ENCODE data around the gene ABLIM2. TPM values are rescaled to one million over a fixed set of nuclear protein-coding genes. Genes with fewer than 3 reads are reported as not detected.

The ABLIM2 gene
- polyA plus RNA-seq, 3 donors = 0.21 TPM; not detected in 2

- intact Hi-C loops (cut with micrococcal nuclease) = no loop called here
- Mint-ChIP-seq H3K36me3 (no peaks in the 10 kb centered on the region), H3K27me3 (ENCODE audit: low read depth in 3 of 3) (peaks cover 0 to 15% (median 4%) of the 10 kb centered on the region in 3 donors), H3K4me1 (no peaks in the 10 kb centered on the region), H3K9me3 (peaks cover 0 to 7% (median 0%) of the 10 kb centered on the region in 7 donors), H3K4me3 (no peak overlapping the region), H3K27ac (no peak overlapping the region)
- Histone ChIP-seq H3K36me3 (replicated peaks in 1 of 2; ENCODE audit: control insufficient read depth in 1 of 2, insufficient read depth in 2 of 2, low read length in 2 of 2) (no peaks in the 10 kb centered on the region), H3K4me3 (replicated peaks in 1 of 3; ENCODE audit: low read depth in 2 of 3, low read length in 3 of 3) (no peak overlapping the region), H3K9ac (ENCODE audit: insufficient read depth, low read length, poor library complexity, severe bottlenecking) (no peak overlapping the region), H3K4me2 (replicated peaks; ENCODE audit: extremely low read depth, low read length, poor library complexity, severe bottlenecking) (no peak overlapping the region), H3K4me1 (ENCODE audit: control insufficient read depth in 1 of 2, insufficient read depth in 2 of 2, low read length in 2 of 2) (no peaks in the 10 kb centered on the region), H3K27me3 (ENCODE audit: control insufficient read depth in 2 of 2, insufficient read depth in 2 of 2, low read length in 2 of 2) (no peaks in the 10 kb centered on the region), H3K9me3 (replicated peaks in 1 of 2; ENCODE audit: control insufficient read depth in 1 of 2, insufficient read depth in 1 of 2, low read length in 2 of 2) (no peaks in the 10 kb centered on the region), H3K79me2 (ENCODE audit: insufficient read depth, low read length) (no peaks in the 10 kb centered on the region), H3K27ac (ENCODE audit: low read depth in 1 of 2, low read length in 2 of 2) (no peak overlapping the region), H4K20me1 (ENCODE audit: insufficient read depth, low read length) (no peaks in the 10 kb centered on the region), H2AFZ (ENCODE audit: insufficient read depth, low read depth, low read length, poor library complexity, severe bottlenecking) (no peak overlapping the region)
- DNase-seq = no peak
- no peak for TF ChIP-seq CTCF (IDR thresholded peaks at IDR 0.05)
- WGBS (ENCODE audit: insufficient coverage) = 100% methylated on average over 1 of the region's 6 CpGs
Observed at GRCh38 chr4:7993671-7994070, 164.9 kb downstream of the ABLIM2 start.

DNA sequence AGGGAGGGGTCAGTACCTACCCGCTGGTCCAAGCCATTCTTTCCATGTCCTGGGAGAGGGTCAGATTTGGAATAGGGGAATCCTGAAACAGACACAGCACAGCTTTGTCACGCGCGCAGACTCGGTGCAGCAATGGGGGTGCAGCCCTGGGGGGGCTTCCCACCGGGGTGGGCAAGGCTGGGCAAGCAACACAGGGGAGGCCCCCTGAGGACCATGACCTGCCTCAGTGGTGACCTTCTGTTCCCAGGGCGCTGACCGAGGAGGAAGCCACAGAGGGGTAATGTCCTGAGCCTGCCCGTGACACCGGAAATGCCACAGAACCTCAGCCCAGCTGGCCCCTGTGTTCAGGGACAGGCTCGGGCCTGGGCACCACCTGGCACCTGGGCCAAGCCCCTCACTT lies 165.8 kb downstream of the ABLIM2 start:
- TF ChIP-seq CTCF (IDR thresholded peaks at IDR 0.05) = no peak
- H3K36me3 ChIP-seq (replicated peaks in 1 of 2; ENCODE audit: control insufficient read depth in 1 of 2, insufficient read depth in 2 of 2, low read length in 2 of 2) = no peaks in the 10 kb centered on the region
- H3K4me3 Mint-ChIP-seq = no peak overlapping the region
- no peaks in the 10 kb centered on the region for H4K20me1 ChIP-seq (ENCODE audit: insufficient read depth, low read length)
- peaks cover 0 to 7% (median 0%) of the 10 kb centered on the region in 7 donors for H3K9me3 Mint-ChIP-seq
- H3K4me1 Mint-ChIP-seq = no peaks in the 10 kb centered on the region
- DNase-seq = no peak
- H3K4me2 ChIP-seq (replicated peaks; ENCODE audit: extremely low read depth, low read length, poor library complexity, severe bottlenecking) = no peak overlapping the region
- H2AFZ ChIP-seq (ENCODE audit: insufficient read depth, low read depth, low read length, poor library complexity, severe bottlenecking) = no peak overlapping the region
- whole genome bisulfite sequencing (ENCODE audit: insufficient coverage) = 82% methylated on average over 11 of the region's 11 CpGs
- no peaks in the 10 kb centered on the region for H3K36me3 Mint-ChIP-seq
- H3K27me3 Mint-ChIP-seq (ENCODE audit: low read depth in 3 of 3) = peaks cover 0 to 14% (median 4%) of the 10 kb centered on the region in 3 donors
- H3K9ac ChIP-seq (ENCODE audit: insufficient read depth, low read length, poor library complexity, severe bottlenecking) = no peak overlapping the region
- no peak overlapping the region for H3K27ac ChIP-seq (ENCODE audit: low read depth in 1 of 2, low read length in 2 of 2)
- no peaks in the 10 kb centered on the region for H3K4me1 ChIP-seq (ENCODE audit: control insufficient read depth in 1 of 2, insufficient read depth in 2 of 2, low read length in 2 of 2)
- no peaks in the 10 kb centered on the region for H3K9me3 ChIP-seq (replicated peaks in 1 of 2; ENCODE audit: control insufficient read depth in 1 of 2, insufficient read depth in 1 of 2, low read length in 2 of 2)
- intact Hi-C loops (cut with micrococcal nuclease) = no loop called here
- H3K27ac Mint-ChIP-seq = no peak overlapping the region
- no peaks in the 10 kb centered on the region for H3K79me2 ChIP-seq (ENCODE audit: insufficient read depth, low read length)
- H3K27me3 ChIP-seq (ENCODE audit: control insufficient read depth in 2 of 2, insufficient read depth in 2 of 2, low read length in 2 of 2) = no peaks in the 10 kb centered on the region
- H3K4me3 ChIP-seq (replicated peaks in 1 of 3; ENCODE audit: low read depth in 2 of 3, low read length in 3 of 3) = no peak overlapping the region
